WTC11 (cell line): Measurements from ENCODE around the gene RPS25. TPM values are rescaled to one million over a fixed set of nuclear protein-coding genes. Genes with fewer than 3 reads are reported as not detected.
"Not testable (repeated sequence)": the region's sequence is repeated elsewhere in the genome, so short reads cannot be mapped to it uniquely, and the experiment has no call there.

Experiments
- ATAC-seq: fragments of 200-7000 bp; cut with Tn5 transposase; 2 replicates; pipeline ENCODE4 v1.10.0; 2021; ENCODE audit warnings: mild to moderate bottlenecking, moderate library complexity
- CTCF ChIA-PET: fragments of 300-600 bp; sonication (Branson Sonifier 250); formaldehyde crosslinking; loops from one replicate; lab custom pipeline; 2021; ENCODE audit warnings: antibody characterized with exemption; lab: Charles Lee
- POLR2A ChIA-PET: fragments of 350-600 bp; sonication (Branson Sonifier 250); formaldehyde crosslinking; loops from one replicate; lab custom pipeline; 2021; ENCODE audit warnings: antibody characterized with exemption; lab: Charles Lee
- DNase-seq: peaks from one replicate; pipeline ENCODE4 v3.0.0; 2021; ENCODE audit warnings: low spot score
- H3K27ac Mint-ChIP-seq: 2 replicates; pipeline ENCODE4 v1.8.0; 2021; ENCODE audit warnings: mixed read lengths
- H3K27me3 Mint-ChIP-seq: 2 replicates; pipeline ENCODE4 v1.8.0; 2021; ENCODE audit warnings: low read depth, mild to moderate bottlenecking, moderate library complexity, mixed read lengths
- H3K36me3 Mint-ChIP-seq: 2 replicates; pipeline ENCODE4 v1.8.0; 2021; ENCODE audit warnings: mixed read lengths
- H3K4me1 Mint-ChIP-seq: 2 replicates; pipeline ENCODE4 v1.8.0; 2022; ENCODE audit warnings: mixed read lengths
- H3K4me3 Mint-ChIP-seq: 2 replicates; pipeline ENCODE4 v1.8.0; 2021; ENCODE audit warnings: mild to moderate bottlenecking, moderate library complexity, mixed read lengths
- H3K9me3 Mint-ChIP-seq: 2 replicates; pipeline ENCODE4 v1.8.0; 2021; ENCODE audit warnings: mixed read lengths
- AR ChIP-seq: fragments of 250-450 bp; sonication (Bioruptor Pico); IDR thresholded peaks from 2 replicates; pipeline ENCODE4 v1.9.0; 2021; ENCODE audit warnings: mild to moderate bottlenecking
- CDX4 ChIP-seq: fragments of 250-450 bp; sonication (Bioruptor Pico); IDR thresholded peaks from 2 replicates; pipeline ENCODE4 v1.9.0; 2021; ENCODE audit warnings: moderate library complexity, mild to moderate bottlenecking, inconsistent platforms, borderline replicate concordance
- ERG ChIP-seq: fragments of 250-450 bp; sonication (Bioruptor Pico); IDR thresholded peaks from 2 replicates; pipeline ENCODE4 v1.8.0; 2021; ENCODE audit warnings: mild to moderate bottlenecking
- MAX ChIP-seq: sonication (generic); formaldehyde crosslinking; IDR thresholded peaks from 2 replicates; pipeline ENCODE4 v1.8.0; 2022; ENCODE audit warnings: mild to moderate bottlenecking, missing genetic modification reagents
- SMAD4 ChIP-seq: sonication (generic); formaldehyde crosslinking; IDR thresholded peaks from 2 replicates; pipeline ENCODE4 v1.8.0; 2022; ENCODE audit warnings: mild to moderate bottlenecking, missing genetic modification reagents
- ZBTB21 ChIP-seq: sonication (generic); formaldehyde crosslinking; IDR thresholded peaks from 2 replicates; pipeline ENCODE4 v1.8.1; 2023; ENCODE audit warnings: mild to moderate bottlenecking, missing genetic modification reagents, borderline replicate concordance
- total RNA-seq: library from RNA; stranded (reverse); gene quantifications from 3 replicates; pipeline ENCODE4 v1.2.3, GENCODE V29; 2021
- TF ChIP-seq, protein P1 (sequence below): sonication (generic); formaldehyde crosslinking; IDR thresholded peaks from 2 replicates; pipeline ENCODE4 v1.8.0; 2022; ENCODE audit warnings: missing genetic modification reagents
- TF ChIP-seq, protein P2 (sequence below): sonication (generic); formaldehyde crosslinking; IDR thresholded peaks from 2 replicates; pipeline ENCODE4 v1.8.1; 2022; ENCODE audit warnings: low read depth, missing genetic modification reagents, borderline replicate concordance

Gene RPS25
- total RNA-seq, 1 experiment from 2014 or later = 1,349 TPM

DNA sequence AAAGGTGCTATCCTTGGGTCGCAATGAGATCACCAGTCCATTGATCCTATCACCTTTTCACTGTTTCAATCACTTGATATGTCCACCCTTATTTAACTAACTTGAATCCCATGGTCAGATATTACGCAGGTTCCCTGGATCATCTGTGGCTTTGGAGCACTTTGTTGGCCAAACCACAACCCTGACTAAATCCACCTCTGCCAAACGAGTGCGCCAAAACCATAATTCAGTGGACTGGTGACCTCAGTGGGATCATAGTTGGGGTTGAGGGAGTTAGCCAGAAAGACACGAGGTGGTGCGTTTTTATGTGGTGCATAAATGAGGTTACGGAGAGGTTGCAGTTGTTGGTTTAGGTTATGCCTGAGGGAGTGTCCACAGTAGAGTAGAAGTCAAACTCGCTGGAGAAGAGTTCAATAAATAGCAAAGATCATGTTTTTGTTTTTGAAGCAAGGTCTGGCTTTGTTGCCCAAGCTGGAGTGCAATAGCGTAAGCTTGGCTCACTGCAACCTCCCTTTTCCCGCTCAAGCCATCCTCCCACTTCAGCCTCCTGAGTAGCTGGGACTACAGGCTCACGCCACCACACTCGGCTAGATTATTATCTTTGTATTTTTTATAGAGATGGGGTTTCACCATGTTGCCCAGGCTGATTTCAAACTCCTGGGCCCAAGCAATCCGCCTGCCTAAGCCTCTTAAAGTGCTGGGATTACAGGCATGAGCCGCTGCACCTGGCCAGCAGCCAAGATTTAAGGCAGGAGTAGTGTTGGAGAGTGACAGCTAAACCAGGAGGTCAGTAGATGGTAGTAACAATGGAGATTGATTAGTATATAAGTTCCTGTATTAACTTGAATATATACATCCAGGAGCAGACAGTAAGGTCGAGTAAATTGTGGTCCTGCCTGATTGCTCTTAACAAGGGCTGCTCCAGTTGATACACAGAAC is 42.1 kb downstream of the RPS25 start (continued):
- TF ChIP-seq CDX4 (no peak), AR (no peak)
- TF ChIP-seq, protein P1, sequence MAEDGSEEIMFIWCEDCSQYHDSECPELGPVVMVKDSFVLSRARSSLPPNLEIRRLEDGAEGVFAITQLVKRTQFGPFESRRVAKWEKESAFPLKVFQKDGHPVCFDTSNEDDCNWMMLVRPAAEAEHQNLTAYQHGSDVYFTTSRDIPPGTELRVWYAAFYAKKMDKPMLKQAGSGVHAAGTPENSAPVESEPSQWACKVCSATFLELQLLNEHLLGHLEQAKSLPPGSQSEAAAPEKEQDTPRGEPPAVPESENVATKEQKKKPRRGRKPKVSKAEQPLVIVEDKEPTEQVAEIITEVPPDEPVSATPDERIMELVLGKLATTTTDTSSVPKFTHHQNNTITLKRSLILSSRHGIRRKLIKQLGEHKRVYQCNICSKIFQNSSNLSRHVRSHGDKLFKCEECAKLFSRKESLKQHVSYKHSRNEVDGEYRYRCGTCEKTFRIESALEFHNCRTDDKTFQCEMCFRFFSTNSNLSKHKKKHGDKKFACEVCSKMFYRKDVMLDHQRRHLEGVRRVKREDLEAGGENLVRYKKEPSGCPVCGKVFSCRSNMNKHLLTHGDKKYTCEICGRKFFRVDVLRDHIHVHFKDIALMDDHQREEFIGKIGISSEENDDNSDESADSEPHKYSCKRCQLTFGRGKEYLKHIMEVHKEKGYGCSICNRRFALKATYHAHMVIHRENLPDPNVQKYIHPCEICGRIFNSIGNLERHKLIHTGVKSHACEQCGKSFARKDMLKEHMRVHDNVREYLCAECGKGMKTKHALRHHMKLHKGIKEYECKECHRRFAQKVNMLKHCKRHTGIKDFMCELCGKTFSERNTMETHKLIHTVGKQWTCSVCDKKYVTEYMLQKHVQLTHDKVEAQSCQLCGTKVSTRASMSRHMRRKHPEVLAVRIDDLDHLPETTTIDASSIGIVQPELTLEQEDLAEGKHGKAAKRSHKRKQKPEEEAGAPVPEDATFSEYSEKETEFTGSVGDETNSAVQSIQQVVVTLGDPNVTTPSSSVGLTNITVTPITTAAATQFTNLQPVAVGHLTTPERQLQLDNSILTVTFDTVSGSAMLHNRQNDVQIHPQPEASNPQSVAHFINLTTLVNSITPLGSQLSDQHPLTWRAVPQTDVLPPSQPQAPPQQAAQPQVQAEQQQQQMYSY = no peak

DNA sequence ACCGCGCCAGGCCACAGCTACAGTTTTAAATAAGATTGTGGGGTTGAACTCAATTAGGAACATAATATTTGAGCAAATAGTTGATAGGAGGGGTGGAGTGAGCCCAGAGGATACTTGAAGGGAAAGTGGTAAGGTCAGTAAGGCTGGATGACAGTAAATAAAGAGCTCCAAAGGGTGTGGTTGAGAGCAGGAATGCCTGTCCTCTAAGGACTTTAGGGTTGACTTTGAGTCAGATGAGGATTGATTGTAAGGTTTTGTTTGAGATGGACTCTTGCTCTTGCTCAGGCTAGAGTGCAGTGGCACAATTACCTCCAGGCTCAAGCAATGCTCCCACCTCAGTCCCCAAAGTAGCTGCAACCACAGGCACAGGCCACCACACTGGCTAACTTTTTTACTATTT is 44.2 kb downstream of the RPS25 start:
- DNase-seq (no peak), ATAC-seq (no peak)
- H3K36me3 Mint-ChIP-seq = no peaks in the 10 kb centered on the region
- no peak for TF ChIP-seq ZBTB21
- TF ChIP-seq SMAD4 (CRISPR knock-in tag) = no peak
- TF ChIP-seq MAX (CRISPR knock-in tag) = no peak
- TF ChIP-seq, protein P2, sequence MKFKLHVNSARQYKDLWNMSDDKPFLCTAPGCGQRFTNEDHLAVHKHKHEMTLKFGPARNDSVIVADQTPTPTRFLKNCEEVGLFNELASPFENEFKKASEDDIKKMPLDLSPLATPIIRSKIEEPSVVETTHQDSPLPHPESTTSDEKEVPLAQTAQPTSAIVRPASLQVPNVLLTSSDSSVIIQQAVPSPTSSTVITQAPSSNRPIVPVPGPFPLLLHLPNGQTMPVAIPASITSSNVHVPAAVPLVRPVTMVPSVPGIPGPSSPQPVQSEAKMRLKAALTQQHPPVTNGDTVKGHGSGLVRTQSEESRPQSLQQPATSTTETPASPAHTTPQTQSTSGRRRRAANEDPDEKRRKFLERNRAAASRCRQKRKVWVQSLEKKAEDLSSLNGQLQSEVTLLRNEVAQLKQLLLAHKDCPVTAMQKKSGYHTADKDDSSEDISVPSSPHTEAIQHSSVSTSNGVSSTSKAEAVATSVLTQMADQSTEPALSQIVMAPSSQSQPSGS (CRISPR knock-in tag) = no peak
- TF ChIP-seq ERG (CRISPR knock-in tag) = no peak
- POLR2A ChIA-PET = no interaction called here
- no peaks in the 10 kb centered on the region for H3K4me1 Mint-ChIP-seq
- H3K27me3 Mint-ChIP-seq = peaks cover 2% of the 10 kb centered on the region; the same call in 1 of the 2 replicates
- no peak overlapping the region for H3K4me3 Mint-ChIP-seq
- CTCF ChIA-PET = interaction anchor here (1.5 kb wide), 1 partner anchor 315 kb away, joined by 4 read pairs; no protein-coding TSS in a partner anchor
- no peak overlapping the region for H3K27ac Mint-ChIP-seq
- peaks cover 5% of the 10 kb centered on the region; the same call in 1 of the 2 replicates for H3K9me3 Mint-ChIP-seq

DNA sequence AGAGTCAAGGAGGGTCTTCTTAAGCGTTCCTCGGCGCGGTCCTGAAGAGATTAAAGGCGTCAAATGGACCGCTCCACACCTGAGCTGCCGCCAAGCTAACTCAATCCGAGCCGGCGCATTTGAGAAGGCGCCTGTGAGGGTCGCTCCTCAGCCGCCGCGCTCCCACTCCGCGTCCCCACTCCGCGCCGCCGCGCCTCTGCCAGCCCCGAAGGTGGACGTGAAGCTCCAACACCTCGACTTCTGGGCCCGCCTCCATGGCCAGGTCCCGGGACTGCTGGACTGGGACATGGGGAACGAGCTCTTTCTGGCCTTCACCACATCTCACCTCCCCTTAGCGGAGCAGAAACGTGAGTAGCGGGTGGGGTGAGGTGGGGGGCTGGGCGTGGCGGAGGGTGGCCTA is 46.5 kb downstream of the RPS25 start, which contains the start of gene FOXR1:
FOXR1 (plus strand) TSS at position 116 of the 400 bp plus-strand sequence; CDS start at position 287, 171 bp downstream.
- no peaks in the 10 kb centered on the region for H3K4me1 Mint-ChIP-seq
- CTCF ChIA-PET = interaction anchor here (0.6 to 1.1 kb wide), 5 partner anchors 44 to 858 kb away, joined by 3 read pairs; partner anchors contain the start of gene CXCR5
- no peak within 1 kb of the TSS for H3K4me3 Mint-ChIP-seq
- POLR2A ChIA-PET = interaction anchor here (0.5 kb wide), 2 partner anchors 28 to 127 kb away, joined by 3 read pairs; no protein-coding TSS in a partner anchor
- no peak for TF ChIP-seq ZBTB21
- peaks cover 2% of the 10 kb centered on the region; the same call in 1 of the 2 replicates for H3K27me3 Mint-ChIP-seq
- ATAC-seq = no peak
- H3K9me3 Mint-ChIP-seq = peaks cover 5% of the 10 kb centered on the region; the same call in 1 of the 2 replicates
- H3K36me3 Mint-ChIP-seq = no peaks in the 10 kb centered on the region
- no peak within 1 kb of the TSS for H3K27ac Mint-ChIP-seq
- DNase-seq = no peak

- H3K4me1 Mint-ChIP-seq, H3K27me3 Mint-ChIP-seq, DNase-seq, H3K36me3 Mint-ChIP-seq, ATAC-seq, H3K9me3 Mint-ChIP-seq, H3K27ac Mint-ChIP-seq, POLR2A ChIA-PET, H3K4me3 Mint-ChIP-seq, CTCF ChIA-PET: not testable (repeated sequence)
Observed at GRCh38 chr11:118969508-118969907, 48.6 kb downstream of the RPS25 start.
